Left renal cortex interstitium (tissue), 4 donors: ENCODE measurements around the gene HECW1. TPM values are rescaled to one million over a fixed set of nuclear protein-coding genes. Genes with fewer than 3 reads are reported as not detected.
"Not testable (repeated sequence)": the region's sequence is repeated elsewhere in the genome, so short reads cannot be mapped to it uniquely, and the experiment has no call there.

Experiments used
- DNase-seq, 4 donors: peaks; one replicate each; pipeline ENCODE4 v3.0.0-alpha.2; 2013; ENCODE audit warnings: low read depth in 4 of 4, low spot score in 2 of 4, missing footprints in 1 of 4
- polyA plus RNA-seq, 4 donors: library from polyadenylated mRNA; unstranded; fragments of 120-200 nt; gene quantifications; one replicate each; pipeline ENCODE4 v1.2.1, GENCODE V29; 2013; ENCODE audit not compliant: insufficient read length in 4 of 4

The HECW1 gene
- polyA plus RNA-seq, 4 donors = 4.3 to 11.2 (median 6.3) TPM

GRCh38 chr7:43484678-43485395 is 372.4 kb downstream of the HECW1 start:
- DNase-seq = no peak

- no peak for DNase-seq
Measured at GRCh38 chr7:43485580-43485979, 373.1 kb downstream of the HECW1 start.

GRCh38 chr7:43486008-43486407 is 373.6 kb downstream of the HECW1 start:
- DNase-seq = not testable (repeated sequence)

- no peak for DNase-seq
Measured at GRCh38 chr7:43486634-43487033, 374.2 kb downstream of the HECW1 start.

GRCh38 chr7:43487731-43488073 is 375.3 kb downstream of the HECW1 start:
- no peak for DNase-seq

- no peak for DNase-seq
Measured at GRCh38 chr7:43489257-43489656, 376.8 kb downstream of the HECW1 start.

- DNase-seq = no peak
Measured at GRCh38 chr7:43490016-43490415, 377.6 kb downstream of the HECW1 start.

GRCh38 chr7:43491123-43491522 is 378.7 kb downstream of the HECW1 start:
- DNase-seq = no peak

GRCh38 chr7:43491984-43492383 is 379.5 kb downstream of the HECW1 start:
- DNase-seq = no peak

- DNase-seq = no peak
Measured at GRCh38 chr7:43492896-43493295, 380.4 kb downstream of the HECW1 start.

- DNase-seq = no peak
Measured at GRCh38 chr7:43495572-43495971, 383.1 kb downstream of the HECW1 start.

GRCh38 chr7:43496596-43496995 is 384.1 kb downstream of the HECW1 start:
- DNase-seq = no peak

GRCh38 chr7:43501870-43502269 is 389.4 kb downstream of the HECW1 start:
- DNase-seq = no peak

- no peak for DNase-seq
Measured at GRCh38 chr7:43502941-43503340, 390.5 kb downstream of the HECW1 start.

- no peak for DNase-seq
Measured at GRCh38 chr7:43505412-43505811, 393.0 kb downstream of the HECW1 start.

- DNase-seq = no peak
Measured at GRCh38 chr7:43506460-43506859, 394.0 kb downstream of the HECW1 start.

- no peak for DNase-seq
Measured at GRCh38 chr7:43508461-43508860, 396.0 kb downstream of the HECW1 start.

- no peak for DNase-seq
Measured at GRCh38 chr7:43509906-43510305, 397.5 kb downstream of the HECW1 start.

GRCh38 chr7:43511029-43511428 is 398.6 kb downstream of the HECW1 start:
- DNase-seq = no peak

- no peak for DNase-seq
Measured at GRCh38 chr7:43511769-43512515, 399.5 kb downstream of the HECW1 start.

GRCh38 chr7:43513251-43513650 is 400.8 kb downstream of the HECW1 start:
- no peak for DNase-seq
